ENCODE measurements around the gene NUFIP2.
"Not testable (repeated sequence)": the region's sequence is repeated elsewhere in the genome, so short reads cannot be mapped to it uniquely, and the experiment has no call there.

The NUFIP2 gene, protein sequence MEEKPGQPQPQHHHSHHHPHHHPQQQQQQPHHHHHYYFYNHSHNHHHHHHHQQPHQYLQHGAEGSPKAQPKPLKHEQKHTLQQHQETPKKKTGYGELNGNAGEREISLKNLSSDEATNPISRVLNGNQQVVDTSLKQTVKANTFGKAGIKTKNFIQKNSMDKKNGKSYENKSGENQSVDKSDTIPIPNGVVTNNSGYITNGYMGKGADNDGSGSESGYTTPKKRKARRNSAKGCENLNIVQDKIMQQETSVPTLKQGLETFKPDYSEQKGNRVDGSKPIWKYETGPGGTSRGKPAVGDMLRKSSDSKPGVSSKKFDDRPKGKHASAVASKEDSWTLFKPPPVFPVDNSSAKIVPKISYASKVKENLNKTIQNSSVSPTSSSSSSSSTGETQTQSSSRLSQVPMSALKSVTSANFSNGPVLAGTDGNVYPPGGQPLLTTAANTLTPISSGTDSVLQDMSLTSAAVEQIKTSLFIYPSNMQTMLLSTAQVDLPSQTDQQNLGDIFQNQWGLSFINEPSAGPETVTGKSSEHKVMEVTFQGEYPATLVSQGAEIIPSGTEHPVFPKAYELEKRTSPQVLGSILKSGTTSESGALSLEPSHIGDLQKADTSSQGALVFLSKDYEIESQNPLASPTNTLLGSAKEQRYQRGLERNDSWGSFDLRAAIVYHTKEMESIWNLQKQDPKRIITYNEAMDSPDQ

DNA sequence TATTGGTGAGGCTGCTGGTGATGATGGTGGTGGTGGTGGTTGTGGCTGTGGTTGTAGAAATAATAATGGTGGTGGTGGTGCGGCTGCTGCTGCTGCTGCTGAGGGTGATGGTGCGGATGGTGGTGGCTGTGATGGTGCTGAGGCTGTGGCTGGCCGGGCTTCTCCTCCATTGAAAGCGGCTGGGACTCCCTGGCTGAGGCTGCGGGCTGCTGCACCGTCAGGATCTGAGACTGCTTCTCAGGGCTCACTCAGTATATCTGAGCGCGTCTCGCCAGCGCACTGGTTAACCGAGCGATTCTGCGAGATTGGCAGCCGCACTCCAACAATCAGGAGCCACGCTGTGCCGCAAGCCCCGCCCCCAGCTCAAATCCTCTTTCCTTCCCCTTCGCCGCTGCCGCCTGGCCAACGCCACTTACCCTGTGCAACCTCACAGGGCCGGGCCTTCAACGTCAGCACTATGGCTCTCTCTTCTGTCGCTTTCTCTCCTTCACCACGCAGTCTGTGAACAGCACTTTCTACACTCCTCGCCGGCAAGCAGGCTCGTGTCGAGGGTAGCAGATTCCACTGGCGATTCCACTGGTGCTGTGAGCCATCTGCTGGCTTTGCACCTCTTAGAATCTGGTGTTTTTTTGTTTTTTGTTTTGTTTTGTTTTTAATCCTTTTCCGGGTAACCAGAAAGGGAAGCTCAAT, at the start of gene NUFIP2:
Gene NUFIP2 (minus strand): TSS at position 259 of the 690 bp plus-strand sequence. CDS start 89 bp downstream, at position 170.
- peak; percentile 98 for DNase-seq

DNA sequence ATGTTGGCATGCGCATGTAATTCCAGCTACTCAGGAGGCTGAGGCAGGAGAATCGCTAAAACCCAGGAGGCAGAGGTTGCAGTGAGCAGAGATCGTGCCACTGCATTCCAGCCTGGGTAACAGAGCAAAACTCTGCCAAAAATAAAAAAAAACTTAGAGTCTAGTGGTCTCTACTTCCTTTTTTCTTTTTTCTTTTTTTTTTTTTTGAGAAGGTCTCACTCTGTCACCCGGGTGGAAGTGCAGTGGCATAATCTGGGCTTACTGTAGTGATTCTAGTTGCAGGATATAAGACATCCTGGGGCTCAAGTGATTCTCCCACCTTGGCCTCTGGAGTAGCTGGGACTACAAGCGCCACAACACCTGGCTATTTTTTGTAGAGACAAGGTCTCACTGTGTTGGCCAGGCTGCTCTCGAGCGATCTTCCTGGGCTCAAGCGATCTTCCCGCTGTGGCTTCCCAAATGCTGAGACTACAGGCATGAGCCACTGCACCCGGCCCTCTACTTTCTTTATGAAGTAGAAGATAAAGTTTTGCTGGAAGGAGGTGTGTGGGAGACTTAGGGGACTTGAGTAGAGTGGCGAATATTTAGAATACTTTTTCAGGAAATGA, 48.3 kb upstream of the NUFIP2 start:
- DNase-seq = no peak

DNA sequence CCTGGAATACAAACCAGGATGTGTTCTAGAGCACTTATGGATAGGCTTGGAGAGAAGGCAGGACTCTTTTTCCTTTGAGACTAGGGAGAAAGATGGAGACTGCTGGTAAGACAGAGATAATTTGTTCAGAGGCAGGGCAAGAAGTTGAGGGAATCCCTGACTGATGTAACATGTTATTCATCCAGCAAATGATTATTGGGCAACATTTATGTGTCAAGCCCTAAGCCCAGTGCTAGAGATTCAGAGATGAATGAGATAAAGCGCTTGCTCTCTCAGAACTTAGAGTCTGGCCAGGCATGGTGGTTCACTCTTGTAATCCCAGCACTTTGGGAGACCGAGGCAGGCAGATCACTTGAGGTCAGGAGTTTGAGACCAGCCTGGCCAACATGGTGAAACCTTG, 47.8 kb upstream of the NUFIP2 start:
- no peak for DNase-seq

DNA sequence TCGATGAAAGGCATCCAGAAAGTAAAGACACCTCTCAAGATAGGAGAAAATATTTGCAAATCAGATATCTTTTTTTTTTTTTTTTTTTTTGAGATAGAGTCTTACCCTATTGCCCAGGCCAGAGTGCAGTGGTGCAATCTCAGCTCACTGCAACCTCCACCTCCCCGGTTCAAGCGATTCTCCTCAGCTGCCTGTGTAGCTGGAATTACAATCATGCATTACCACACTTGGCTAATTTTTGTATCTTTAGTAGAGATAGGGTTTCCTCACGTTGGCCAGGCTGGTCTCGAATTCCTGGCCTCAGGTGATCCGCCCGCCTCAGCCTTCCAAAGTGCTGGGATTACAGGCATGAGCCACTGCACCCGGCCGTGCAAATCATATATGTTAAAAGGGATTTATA, 45.1 kb upstream of the NUFIP2 start:
- DNase-seq = not testable (repeated sequence)

DNA sequence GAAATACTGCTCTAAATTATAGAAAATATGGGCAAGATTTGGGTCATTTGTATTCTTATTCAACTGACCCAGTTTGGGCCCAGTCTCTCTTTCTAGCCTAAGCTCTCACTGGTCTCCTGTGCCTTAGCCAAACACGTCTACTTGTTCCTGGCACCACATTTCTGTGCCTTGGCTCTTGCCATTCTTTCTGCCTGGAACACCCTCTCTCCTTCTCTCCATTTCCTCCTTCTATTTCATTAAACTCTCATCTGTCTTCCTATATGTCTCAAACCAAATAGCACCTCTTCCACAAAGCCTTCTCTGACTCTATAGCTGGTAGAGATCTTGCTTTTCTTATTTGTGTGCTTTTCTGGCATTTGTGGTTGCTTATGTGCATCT, 37.7 kb upstream of the NUFIP2 start:
- no peak for DNase-seq

DNA sequence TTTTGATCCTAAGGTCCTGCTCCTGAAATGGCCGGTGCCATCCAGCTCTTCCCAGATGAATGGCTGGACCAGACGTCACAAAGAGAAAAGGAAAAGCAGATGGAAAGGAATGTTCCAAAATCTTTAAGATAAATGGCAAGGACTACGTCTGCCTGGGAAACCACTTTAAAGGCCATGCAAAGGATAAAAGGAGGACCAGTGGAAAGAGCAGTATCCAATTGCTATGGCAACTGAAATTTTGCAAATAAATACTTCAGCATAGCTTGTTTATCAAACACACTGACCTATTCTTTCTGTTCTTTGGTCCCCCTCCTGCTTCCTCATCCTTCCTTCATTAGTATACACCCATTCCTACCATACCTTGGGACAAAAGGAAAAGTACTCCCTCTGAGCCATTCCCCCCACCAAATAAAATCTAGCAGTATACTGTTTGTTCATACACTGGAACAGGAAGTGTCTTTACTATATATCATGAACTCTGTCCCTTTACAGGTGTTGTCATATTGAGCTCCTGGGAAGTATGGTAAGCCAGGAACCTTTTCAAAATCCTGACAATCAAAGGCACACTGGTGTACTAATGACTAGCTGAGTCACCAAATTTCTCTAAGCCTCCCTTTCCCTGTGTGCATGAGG, 37.2 kb upstream of the NUFIP2 start:
- DNase-seq = no peak

DNA sequence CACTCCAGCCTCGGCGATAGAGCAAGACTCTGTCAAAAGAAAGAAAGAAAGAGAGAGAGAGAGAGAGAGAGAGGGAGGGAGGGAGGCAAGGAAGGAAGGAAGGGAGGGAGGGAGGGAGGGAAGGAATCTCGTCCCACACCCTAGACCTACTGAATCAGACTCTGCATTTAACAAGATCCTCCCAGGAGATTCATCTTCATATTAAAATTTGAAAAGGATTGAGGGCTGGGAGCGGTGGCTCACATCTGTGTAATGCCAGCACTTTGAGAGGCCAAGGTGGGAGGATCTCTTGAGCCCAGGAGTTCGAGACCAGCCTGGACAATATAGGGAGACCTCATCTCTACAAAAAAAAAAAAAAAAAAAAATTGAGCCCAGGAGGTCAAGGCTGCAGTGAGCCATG, 33.5 kb upstream of the NUFIP2 start:
- DNase-seq = no peak

DNA sequence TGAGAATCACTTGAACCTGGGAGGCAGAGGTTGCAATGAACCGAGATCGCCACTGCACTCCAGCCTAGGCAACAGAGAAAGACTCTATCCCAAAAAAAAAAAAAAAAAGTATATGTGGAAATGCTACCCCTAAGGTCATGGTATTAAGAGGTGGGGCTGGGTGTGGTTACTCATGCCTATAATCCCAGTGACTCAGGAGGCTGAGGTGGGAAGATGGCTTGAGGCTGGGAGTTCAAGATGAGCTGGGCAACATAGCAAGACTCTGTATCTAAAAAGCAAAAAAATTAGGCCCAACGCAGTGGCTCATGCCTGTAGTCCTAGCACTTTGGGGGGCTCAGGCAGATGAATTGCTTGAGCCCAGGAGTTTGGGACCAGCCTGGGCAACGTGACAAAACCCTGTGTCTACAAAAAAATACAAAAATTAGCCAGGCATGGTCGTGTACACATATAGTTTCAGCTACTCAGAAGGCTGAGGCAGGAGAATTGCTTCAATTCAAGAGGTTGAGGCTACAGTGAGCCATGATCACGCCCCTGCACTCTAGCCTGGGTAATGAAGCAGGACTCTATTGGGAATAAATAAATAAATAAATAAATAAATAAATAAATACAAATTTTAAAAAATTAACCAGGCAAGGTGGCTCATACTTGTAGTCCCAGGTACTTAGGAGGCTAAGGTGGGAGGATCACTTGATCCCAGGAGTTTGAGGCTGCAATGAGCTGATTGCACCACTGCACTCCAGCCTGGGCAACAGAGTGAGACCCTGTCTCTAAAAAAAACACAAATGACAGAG, 32.3 kb upstream of the NUFIP2 start:
- no peak for DNase-seq

DNA sequence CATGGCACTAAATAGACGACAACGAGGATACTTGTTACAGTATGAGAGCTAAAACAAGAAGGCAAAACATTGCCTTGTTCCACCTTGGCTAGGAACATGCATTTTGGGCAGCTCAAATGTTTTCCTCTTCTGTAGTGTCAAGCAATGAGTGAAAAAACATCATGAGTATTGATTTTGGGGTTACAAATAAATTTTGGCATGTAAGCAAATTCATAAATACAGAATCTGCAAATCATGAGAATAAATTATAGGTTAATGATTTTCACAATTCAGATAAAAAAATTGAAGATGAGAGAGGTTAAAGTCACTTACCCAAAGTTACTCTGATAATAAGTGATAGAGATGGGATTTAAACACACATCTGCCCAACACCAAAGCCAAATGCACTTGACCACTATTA, 28.4 kb upstream of the NUFIP2 start:
- no peak for DNase-seq

DNA sequence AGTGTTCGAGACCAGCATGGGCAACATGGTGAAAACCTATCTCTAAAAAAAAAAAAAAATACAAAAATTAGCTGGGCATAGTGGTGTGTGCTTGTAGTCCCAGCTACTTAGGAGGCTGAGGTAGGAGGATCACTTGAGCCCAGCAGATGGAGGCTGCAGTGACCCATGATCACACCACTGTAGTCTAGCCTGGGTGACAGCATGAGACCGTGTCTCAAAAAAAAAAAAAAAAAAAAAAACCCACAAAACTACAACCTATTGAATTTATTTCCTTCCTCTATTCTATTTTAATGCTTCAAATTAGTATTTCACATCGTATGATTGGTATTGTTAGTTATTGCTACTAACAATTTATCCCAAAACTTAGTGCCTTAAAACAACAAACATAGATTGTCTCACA, 9.4 kb upstream of the NUFIP2 start:
- DNase-seq = no peak

DNA sequence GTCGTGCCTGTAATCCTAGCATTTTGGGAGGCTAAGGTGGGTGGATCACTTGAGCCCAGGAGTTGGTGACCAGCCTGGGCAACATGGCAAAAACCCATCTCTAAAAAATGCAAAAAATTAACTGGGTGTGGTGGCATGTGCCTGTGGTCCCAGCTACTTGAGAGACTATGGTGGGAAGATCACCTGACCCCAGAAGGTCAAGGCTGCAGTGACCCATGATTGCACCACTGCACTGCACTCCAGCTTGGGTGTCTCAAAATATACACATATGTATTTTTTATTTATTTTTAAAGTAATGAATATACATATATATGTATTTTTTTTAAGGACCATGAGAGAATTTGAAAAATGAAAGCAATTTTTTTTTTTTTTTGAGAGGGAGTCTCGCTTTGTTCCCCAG, 5.1 kb upstream of the NUFIP2 start:
- DNase-seq = no peak

DNA sequence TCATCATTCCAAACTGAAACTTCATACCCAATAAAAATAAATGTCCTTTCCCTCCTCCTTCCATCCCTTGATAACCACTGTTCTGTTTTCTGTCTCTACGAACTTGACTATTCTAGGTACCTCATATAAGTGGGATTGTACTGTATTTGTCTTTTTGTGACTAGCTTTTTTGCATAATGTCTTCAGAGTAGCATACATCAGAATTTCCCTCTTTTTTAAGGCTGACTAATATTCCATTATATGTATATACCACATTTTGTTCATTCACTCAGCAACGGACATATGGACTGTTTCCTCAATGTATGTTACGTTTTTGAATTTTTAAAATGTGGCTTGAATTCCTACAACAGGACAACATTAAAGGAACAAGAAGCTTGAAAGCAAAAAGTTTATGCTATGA, 1.5 kb upstream of the NUFIP2 start:
- no peak for DNase-seq

DNA sequence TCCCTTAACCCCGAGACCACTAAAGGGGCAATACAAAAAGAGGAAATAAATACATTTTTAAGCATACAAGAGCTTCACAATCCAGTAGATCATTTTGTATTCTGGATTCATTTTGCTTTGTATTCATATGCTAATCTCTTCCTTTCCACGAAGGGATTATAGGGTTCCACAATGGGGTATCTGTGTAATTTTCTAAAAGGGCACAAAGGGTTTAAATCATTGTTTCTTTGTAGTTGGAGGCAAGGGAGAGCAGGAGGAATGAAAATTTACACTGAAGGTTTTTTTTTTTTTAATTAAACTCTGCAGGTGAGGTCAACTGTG, 592 bp upstream of the NUFIP2 start:
- DNase-seq = no peak

DNA sequence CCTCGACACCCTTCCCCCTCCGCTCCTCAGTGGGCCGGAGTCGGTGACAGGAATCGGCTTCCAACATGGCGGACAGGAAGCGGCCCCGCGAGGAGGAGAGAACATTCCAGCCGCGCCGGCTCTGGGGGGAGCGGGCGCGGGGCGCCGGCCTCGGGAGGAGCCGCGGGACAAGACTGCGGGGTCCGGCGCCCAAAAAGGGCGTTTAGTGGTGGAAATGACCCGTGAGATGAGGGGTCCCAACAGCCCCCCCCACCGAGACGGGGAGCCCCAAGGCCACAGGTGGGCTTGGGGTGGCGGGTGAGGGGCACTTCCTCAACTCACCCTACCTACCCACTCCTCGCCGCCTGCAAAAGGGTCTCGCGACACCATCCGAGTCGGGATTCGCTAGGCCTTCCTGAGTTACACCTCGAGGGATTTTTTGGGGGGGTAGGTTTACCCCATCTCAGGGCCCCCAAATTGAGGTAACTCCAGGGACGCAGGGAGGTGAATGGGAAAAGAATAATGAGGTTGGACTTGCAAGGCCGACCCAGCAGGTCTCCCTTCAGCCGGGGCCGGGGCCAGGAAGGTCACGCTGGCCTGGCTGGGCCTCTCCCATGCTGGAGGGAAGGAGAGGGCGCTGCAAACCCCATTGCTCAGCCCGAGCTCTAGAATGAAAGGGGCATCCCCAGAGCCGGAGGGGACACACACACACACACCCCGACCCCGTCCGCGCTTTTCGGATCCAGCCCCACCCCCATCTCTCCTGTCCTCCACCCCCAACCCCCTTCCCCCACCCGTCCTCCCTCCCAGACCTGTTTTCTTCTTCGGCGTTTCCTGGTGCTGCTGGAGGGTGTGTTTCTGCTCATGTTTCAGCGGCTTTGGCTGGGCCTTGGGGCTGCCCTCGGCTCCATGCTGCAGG, 707 bp downstream of the NUFIP2 start:
- DNase-seq = no peak

DNA sequence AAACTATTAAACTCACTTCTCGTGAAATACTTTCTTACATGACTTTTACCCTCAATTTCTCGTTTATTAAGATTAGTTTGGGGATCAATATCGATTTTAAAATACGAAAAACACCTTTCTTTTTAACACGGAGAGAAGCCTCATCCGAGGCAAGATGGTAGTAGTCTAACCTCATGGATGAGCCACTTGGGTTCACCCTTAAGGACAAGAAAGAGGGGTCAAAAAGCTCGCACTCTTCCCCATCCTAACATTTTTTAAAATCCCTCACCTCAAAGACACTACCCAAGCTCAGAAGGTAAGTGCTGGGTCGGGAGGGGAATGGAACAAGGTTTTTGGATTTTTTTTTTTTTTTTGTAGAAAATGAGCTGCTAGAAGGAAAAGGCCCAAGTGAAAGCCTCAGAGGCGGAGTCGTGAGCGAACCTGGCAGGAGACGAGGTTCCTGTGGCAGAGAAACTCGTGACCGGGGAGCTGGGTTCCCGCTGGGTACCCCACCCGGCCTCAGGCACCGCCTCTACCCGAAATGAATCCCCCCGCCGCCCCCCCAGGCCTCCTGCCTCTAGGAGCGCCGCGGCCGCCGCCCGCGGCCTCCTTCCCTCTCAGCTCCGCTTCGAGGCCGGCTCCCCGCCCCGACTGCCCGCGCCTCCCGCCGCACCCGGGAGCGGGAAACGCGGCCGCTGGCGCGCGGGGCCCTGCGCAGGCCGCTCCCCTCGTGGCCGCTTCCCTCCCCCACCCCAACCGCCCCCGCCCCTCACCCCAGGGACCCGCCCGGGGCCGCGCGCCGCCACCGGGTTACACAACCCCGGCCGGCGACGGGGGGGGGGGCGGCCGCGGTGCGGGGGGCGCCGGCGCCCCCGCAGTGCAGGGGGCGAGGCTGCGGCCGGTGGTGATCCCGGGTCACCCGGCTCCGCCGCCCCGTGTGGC, 1.6 kb downstream of the NUFIP2 start:
- no peak for DNase-seq

DNA sequence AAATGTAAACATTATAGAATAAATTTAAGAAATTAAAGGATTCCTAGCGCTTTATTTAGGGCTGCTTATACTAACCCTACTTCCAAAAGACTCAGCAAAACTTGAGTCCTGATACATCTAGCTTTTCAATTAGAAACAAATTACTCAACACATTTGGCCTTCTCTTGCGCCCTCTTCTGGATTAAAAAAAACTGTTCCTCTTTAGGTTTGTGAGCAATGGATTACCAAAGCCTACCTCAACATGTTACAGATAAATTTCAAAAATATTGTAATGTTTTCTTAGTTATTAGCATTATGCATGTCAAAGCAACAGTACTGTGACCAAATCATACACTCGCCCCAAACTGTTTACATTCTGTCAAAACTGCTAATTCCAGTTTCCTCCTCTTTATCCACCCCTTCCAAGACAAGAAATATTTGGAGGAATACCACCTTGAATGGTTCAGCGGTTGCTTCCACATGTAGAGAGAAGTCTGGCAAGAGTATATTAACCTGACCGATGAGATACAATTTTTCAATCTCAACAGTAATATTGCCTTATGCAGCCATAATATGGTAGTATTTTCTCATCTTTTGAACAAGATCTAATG, 2.7 kb downstream of the NUFIP2 start:
- peak; percentile 24 for DNase-seq

DNA sequence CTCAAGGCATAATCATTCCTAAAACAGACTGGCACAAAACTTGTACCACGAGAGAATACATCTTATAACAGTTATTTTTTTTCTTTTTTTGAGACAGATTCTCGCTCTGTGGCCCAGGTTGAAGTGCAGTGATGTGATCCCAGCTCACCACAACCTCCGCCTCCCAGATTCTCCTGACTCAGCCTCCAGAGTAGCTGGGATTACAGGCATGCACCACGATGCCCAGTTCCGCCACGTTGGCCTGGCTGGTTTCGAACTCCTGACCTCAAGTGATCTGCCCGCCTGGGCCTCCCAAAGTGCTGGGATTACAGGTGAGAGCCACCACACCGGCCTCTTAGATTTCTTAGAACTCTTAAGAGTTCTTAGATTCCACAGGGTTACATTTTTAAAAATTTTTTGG, 4.1 kb downstream of the NUFIP2 start:
- no peak for DNase-seq

DNA sequence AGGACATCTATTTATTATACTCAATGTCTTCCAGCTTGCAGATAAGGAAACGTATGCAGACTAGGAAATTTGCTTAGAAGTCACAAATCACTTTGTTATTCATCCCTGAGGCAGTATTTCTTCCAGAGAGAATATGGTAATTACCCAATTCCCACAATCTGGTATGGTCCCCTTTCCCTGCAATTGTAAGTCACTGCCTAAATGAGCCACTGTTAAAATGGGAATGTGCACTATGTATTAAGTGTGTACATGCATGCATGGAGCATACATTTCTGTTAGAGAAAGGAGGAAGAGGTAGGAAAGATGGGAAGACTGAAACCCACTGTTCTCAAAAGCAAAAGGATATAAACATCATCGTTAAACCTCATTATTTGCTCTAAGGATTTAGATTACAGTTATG, 10.0 kb downstream of the NUFIP2 start:
- DNase-seq = no peak

DNA sequence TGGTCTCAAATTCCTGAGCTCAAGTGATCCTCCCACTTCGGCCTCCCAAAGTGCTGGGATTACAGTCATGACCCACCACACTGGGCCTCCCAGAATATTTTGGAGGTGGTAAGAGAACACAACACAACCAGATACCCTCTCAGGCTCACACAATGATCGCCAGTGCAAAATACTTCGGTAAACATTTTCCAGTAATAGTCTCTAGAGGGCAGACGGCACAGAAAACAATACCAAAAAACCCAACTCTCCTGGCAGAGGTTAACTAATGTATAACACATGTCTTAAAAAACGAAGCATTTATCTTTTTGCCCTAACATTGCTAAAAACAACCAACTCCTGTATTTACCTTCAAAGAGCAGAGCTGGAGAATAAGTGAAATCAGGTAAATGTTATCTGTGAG, 10.5 kb downstream of the NUFIP2 start:
- DNase-seq = no peak

Data from SHP77 treated with DMSO at 0.1 percent for 48 hours (cell line).